Measurements from ENCODE around the gene GDF2.

GDF2 gene

GRCh38 chr10:47371629-47372485 is 49.6 kb downstream of the GDF2 start:
- peak; percentile 6 for DNase-seq

GRCh38 chr10:47372726-47373125 is 50.5 kb downstream of the GDF2 start:
- DNase-seq = peak; percentile 11

GRCh38 chr10:47374611-47375536 is 52.6 kb downstream of the GDF2 start:
- peak; percentile 64 for DNase-seq

GRCh38 chr10:47376522-47377220 is 54.4 kb downstream of the GDF2 start:
- DNase-seq = peak; percentile 18

All from femur (tissue), 1 donor.